Mononuclear cell (primary cell): ENCODE data around the gene GRB10. TPM values are rescaled to one million over a fixed set of nuclear protein-coding genes. Genes with fewer than 3 reads are reported as not detected.

Experiments used
- H3K27me3 ChIP-seq: 2 replicates; pipeline ENCODE4 v1.6.0; 2011; ENCODE audit warnings: low read length, control low read depth; ENCODE audit not compliant: insufficient read depth
- H3K4me1 ChIP-seq: 2 replicates; pipeline ENCODE4 v1.5.1; 2011; ENCODE audit warnings: mild to moderate bottlenecking, low read length, control low read depth; ENCODE audit not compliant: insufficient read depth
- H3K4me3 ChIP-seq: 2 replicates; pipeline ENCODE4 v1.5.1; 2011; ENCODE audit warnings: mild to moderate bottlenecking, low read length, moderate library complexity
- H3K9me3 ChIP-seq: 2 replicates; pipeline ENCODE4 v1.5.1; 2011; ENCODE audit warnings: low read depth, mild to moderate bottlenecking, control low read depth, low read length
- total RNA-seq: library from RNA; depleted of rRNA; stranded (reverse); fragments of >200 nt; gene quantifications from one replicate; pipeline ENCODE4 v1.2.3, GENCODE V29; 2012

GRB10 gene
- total RNA-seq, 1 donor: 3.7 TPM

- no peaks in the 10 kb centered on the region for H3K4me1 ChIP-seq
- no peaks in the 10 kb centered on the region for H3K9me3 ChIP-seq
- H3K27me3 ChIP-seq: no peaks in the 10 kb centered on the region
- no peak overlapping the region for H3K4me3 ChIP-seq
These were observed 69.4 kb downstream of the GRB10 start for GRCh38 chr7:50713123-50713965.

GRCh38 chr7:50712252-50713122, 70.2 kb downstream of the GRB10 start:
- Histone ChIP-seq H3K4me3 (no peak overlapping the region), H3K9me3 (no peaks in the 10 kb centered on the region), H3K27me3 (no peaks in the 10 kb centered on the region), H3K4me1 (no peaks in the 10 kb centered on the region)

GRCh38 chr7:50711271-50712175, 71.2 kb downstream of the GRB10 start:
- H3K4me1 ChIP-seq: no peaks in the 10 kb centered on the region
- no peaks in the 10 kb centered on the region for H3K27me3 ChIP-seq
- H3K4me3 ChIP-seq: no peak overlapping the region
- H3K9me3 ChIP-seq: no peaks in the 10 kb centered on the region

GRCh38 chr7:50710441-50711154, 72.1 kb downstream of the GRB10 start:
- Histone ChIP-seq H3K4me1 (no peaks in the 10 kb centered on the region), H3K9me3 (no peaks in the 10 kb centered on the region), H3K27me3 (no peaks in the 10 kb centered on the region), H3K4me3 (no peak overlapping the region)

- no peak overlapping the region for H3K4me3 ChIP-seq
- H3K4me1 ChIP-seq: no peaks in the 10 kb centered on the region
- H3K9me3 ChIP-seq: no peaks in the 10 kb centered on the region
- no peaks in the 10 kb centered on the region for H3K27me3 ChIP-seq
These were observed 73.5 kb downstream of the GRB10 start for GRCh38 chr7:50709151-50709550.

GRCh38 chr7:50707236-50708006, 75.3 kb downstream of the GRB10 start:
- no peaks in the 10 kb centered on the region for H3K9me3 ChIP-seq
- H3K4me1 ChIP-seq: no peaks in the 10 kb centered on the region
- H3K27me3 ChIP-seq: no peaks in the 10 kb centered on the region
- H3K4me3 ChIP-seq: no peak overlapping the region

- H3K9me3 ChIP-seq: no peaks in the 10 kb centered on the region
- H3K27me3 ChIP-seq: no peaks in the 10 kb centered on the region
- H3K4me3 ChIP-seq: no peak overlapping the region
- H3K4me1 ChIP-seq: no peaks in the 10 kb centered on the region
These were observed 76.2 kb downstream of the GRB10 start for GRCh38 chr7:50706469-50706937.

- H3K4me1 ChIP-seq: no peaks in the 10 kb centered on the region
- no peak overlapping the region for H3K4me3 ChIP-seq
- H3K9me3 ChIP-seq: no peaks in the 10 kb centered on the region
- H3K27me3 ChIP-seq: no peaks in the 10 kb centered on the region
These were observed 77.9 kb downstream of the GRB10 start for GRCh38 chr7:50704844-50705243.

GRCh38 chr7:50703654-50704053, 79.0 kb downstream of the GRB10 start:
- H3K4me1 ChIP-seq: no peaks in the 10 kb centered on the region
- H3K9me3 ChIP-seq: no peaks in the 10 kb centered on the region
- H3K27me3 ChIP-seq: no peaks in the 10 kb centered on the region
- no peak overlapping the region for H3K4me3 ChIP-seq

GRCh38 chr7:50699143-50699542, 83.6 kb downstream of the GRB10 start:
- Histone ChIP-seq H3K4me3 (no peak overlapping the region), H3K27me3 (no peaks in the 10 kb centered on the region), H3K4me1 (peaks cover 9% of the 10 kb centered on the region), H3K9me3 (no peaks in the 10 kb centered on the region)

- Histone ChIP-seq H3K4me3 (no peak overlapping the region), H3K9me3 (no peaks in the 10 kb centered on the region), H3K4me1 (peaks cover 9% of the 10 kb centered on the region), H3K27me3 (no peaks in the 10 kb centered on the region)
These were observed 84.9 kb downstream of the GRB10 start for GRCh38 chr7:50697748-50698147.

GRCh38 chr7:50696810-50697582, 85.7 kb downstream of the GRB10 start:
- H3K4me3 ChIP-seq: no peak overlapping the region
- H3K4me1 ChIP-seq: peaks cover 9% of the 10 kb centered on the region
- no peaks in the 10 kb centered on the region for H3K27me3 ChIP-seq
- no peaks in the 10 kb centered on the region for H3K9me3 ChIP-seq

GRCh38 chr7:50695026-50695425, 87.7 kb downstream of the GRB10 start:
- H3K27me3 ChIP-seq: no peaks in the 10 kb centered on the region
- no peaks in the 10 kb centered on the region for H3K9me3 ChIP-seq
- no peak overlapping the region for H3K4me3 ChIP-seq
- peaks cover 9% of the 10 kb centered on the region for H3K4me1 ChIP-seq
